Keratinocyte (primary cell): ENCODE results near the gene EFEMP1. TPM values are rescaled to one million over a fixed set of nuclear protein-coding genes. Genes with fewer than 3 reads are reported as not detected.

ENCODE experiments used
- DNase-seq: peaks from one replicate; pipeline ENCODE4 v3.0.0-alpha.2; 2011; ENCODE audit warnings: low read depth, missing footprints, low spot score
- FAIRE-seq: peaks from 2 replicates; lab custom pipeline; 2011; peaks lifted over from hg19 to GRCh38; lab: Jason Lieb, UNC
- H2AFZ ChIP-seq: 2 replicates; pipeline ENCODE4 v1.6.0; 2012; ENCODE audit warnings: low read length, control low read depth, inconsistent platforms; ENCODE audit not compliant: control insufficient read depth
- H3K27ac ChIP-seq: 2 replicates; pipeline ENCODE4 v1.5.1; 2011; ENCODE audit warnings: low read length; ENCODE audit not compliant: control insufficient read depth, insufficient read depth
- H3K27me3 ChIP-seq: 3 replicates; pipeline ENCODE4 v1.6.0; 2011; ENCODE audit warnings: low read length; ENCODE audit not compliant: control insufficient read depth, insufficient read depth; ENCODE audit errors: extremely low read depth
- H3K36me3 ChIP-seq, 2 experiments: 2 replicates in 1 of 2; 3 replicates in 1 of 2; pipeline ENCODE4 v1.5.1; 2011; ENCODE audit warnings: low read length in 2 of 2, mild to moderate bottlenecking in 1 of 2; ENCODE audit not compliant: control insufficient read depth in 2 of 2, insufficient read depth in 2 of 2; ENCODE audit errors: extremely low read depth in 1 of 2
- H3K4me1 ChIP-seq: 3 replicates; pipeline ENCODE4 v1.5.1; 2011; ENCODE audit warnings: low read length; ENCODE audit not compliant: control insufficient read depth, insufficient read depth; ENCODE audit errors: extremely low read depth
- H3K4me2 ChIP-seq: 3 replicates; pipeline ENCODE4 v1.6.0; 2011; ENCODE audit warnings: low read depth, low read length; ENCODE audit not compliant: control insufficient read depth, insufficient read depth; ENCODE audit errors: extremely low read depth
- H3K4me3 ChIP-seq, 3 experiments: fragments of 200-600 bp in 1 of 3; sonication (generic) in 1 of 3; 2 replicates in 2 of 3; 3 replicates in 1 of 3; pipeline ENCODE4 v1.5.1; 2011 to 2016; ENCODE audit warnings: low read length in 3 of 3, mild to moderate bottlenecking in 3 of 3, control low read depth in 2 of 3, inconsistent platforms in 1 of 3, low read depth in 1 of 3, mixed read lengths in 1 of 3, mixed run types in 1 of 3, moderate library complexity in 1 of 3; ENCODE audit not compliant: control insufficient read depth in 2 of 3, insufficient read depth in 2 of 3; ENCODE audit errors: extremely low read depth in 1 of 3
- H3K79me2 ChIP-seq: 2 replicates; pipeline ENCODE4 v1.6.0; 2012; ENCODE audit warnings: low read length; ENCODE audit not compliant: control insufficient read depth, insufficient read depth
- H3K9ac ChIP-seq: 3 replicates; pipeline ENCODE4 v1.6.0; 2011; ENCODE audit warnings: low read length; ENCODE audit not compliant: control insufficient read depth, insufficient read depth; ENCODE audit errors: extremely low read depth
- H3K9me1 ChIP-seq: 3 replicates; pipeline ENCODE4 v1.6.0; 2011; ENCODE audit warnings: low read length; ENCODE audit not compliant: control insufficient read depth, insufficient read depth; ENCODE audit errors: extremely low read depth
- H3K9me3 ChIP-seq: 2 replicates; pipeline ENCODE4 v1.5.1; 2012; ENCODE audit warnings: low read depth, low read length; ENCODE audit not compliant: control insufficient read depth
- H4K20me1 ChIP-seq: 3 replicates; pipeline ENCODE4 v1.6.0; 2011; ENCODE audit warnings: low read length; ENCODE audit not compliant: control insufficient read depth, insufficient read depth; ENCODE audit errors: extremely low read depth
- EZH2 ChIP-seq: IDR thresholded peaks from one replicate; pipeline ENCODE4 v1.6.1; 2012; ENCODE audit warnings: inconsistent platforms, mild to moderate bottlenecking, low read length, moderate library complexity
- dilution Hi-C: fragments of 300-500 bp; cut with MboI; formaldehyde crosslinking; loops from one replicate; pipeline ENCODE4 v1.7.0; 2020; ENCODE audit warnings: low sequenced_read_pairs; ENCODE audit not compliant: extremely low pct_ligation_motif_present
- polyA plus RNA-seq, 5 experiments: library from polyadenylated mRNA; depleted of rRNA in 3 of 5; stranded (reverse) in 3 of 5; stranded (forward) in 1 of 5; unstranded in 1 of 5; fragments of >200 nt; gene quantifications; 1 replicate in 1 of 5; 2 replicates in 3 of 5; 3 replicates in 1 of 5; pipeline versions ENCODE4 v1.2.1 to v1.2.3, GENCODE V29; 2011 to 2012; ENCODE audit warnings: missing spikeins in 2 of 5, low read depth in 1 of 5, low replicate concordance in 1 of 5
- TF ChIP-seq, protein P1 (sequence below), 3 experiments: IDR thresholded peaks in 1 of 3; conservative IDR thresholded peaks in 1 of 3; optimal IDR thresholded peaks in 1 of 3; 2 replicates in 2 of 3; 3 replicates in 1 of 3; pipeline versions ENCODE3 to v1.5.1; 2011; ENCODE audit warnings: low read length in 3 of 3, mild to moderate bottlenecking in 3 of 3, moderate library complexity in 2 of 3, control low read depth in 1 of 3, inconsistent platforms in 1 of 3; ENCODE audit not compliant: insufficient read depth in 2 of 3; ENCODE audit errors: extremely low read depth in 1 of 3

Gene EFEMP1
- polyA plus RNA-seq, 1 donor (not counting 4 experiments of a cell fraction or from before 2014, with no cell fraction given), result 234 TPM

GRCh38 chr2:55877087-55877436, 46.5 kb downstream of the EFEMP1 start:
- no peaks in the 10 kb centered on the region for H3K9me1 ChIP-seq
- DNase-seq, result no peak
- H3K4me2 ChIP-seq, result no peak overlapping the region
- no peak overlapping the region for H3K4me3 ChIP-seq
- H3K79me2 ChIP-seq, result no peaks in the 10 kb centered on the region
- no peaks in the 10 kb centered on the region for H3K27me3 ChIP-seq
- FAIRE-seq, result no peak
- no peak overlapping the region for H3K9ac ChIP-seq
- no peak overlapping the region for H3K27ac ChIP-seq
- H4K20me1 ChIP-seq, result no peaks in the 10 kb centered on the region
- H3K36me3 ChIP-seq, result peaks cover 13 to 19% of the 10 kb centered on the region in 2 experiments
- no peaks in the 10 kb centered on the region for H3K4me1 ChIP-seq
- H3K9me3 ChIP-seq, result no peaks in the 10 kb centered on the region
- TF ChIP-seq EZH2, result no peak
- TF ChIP-seq, protein P1, sequence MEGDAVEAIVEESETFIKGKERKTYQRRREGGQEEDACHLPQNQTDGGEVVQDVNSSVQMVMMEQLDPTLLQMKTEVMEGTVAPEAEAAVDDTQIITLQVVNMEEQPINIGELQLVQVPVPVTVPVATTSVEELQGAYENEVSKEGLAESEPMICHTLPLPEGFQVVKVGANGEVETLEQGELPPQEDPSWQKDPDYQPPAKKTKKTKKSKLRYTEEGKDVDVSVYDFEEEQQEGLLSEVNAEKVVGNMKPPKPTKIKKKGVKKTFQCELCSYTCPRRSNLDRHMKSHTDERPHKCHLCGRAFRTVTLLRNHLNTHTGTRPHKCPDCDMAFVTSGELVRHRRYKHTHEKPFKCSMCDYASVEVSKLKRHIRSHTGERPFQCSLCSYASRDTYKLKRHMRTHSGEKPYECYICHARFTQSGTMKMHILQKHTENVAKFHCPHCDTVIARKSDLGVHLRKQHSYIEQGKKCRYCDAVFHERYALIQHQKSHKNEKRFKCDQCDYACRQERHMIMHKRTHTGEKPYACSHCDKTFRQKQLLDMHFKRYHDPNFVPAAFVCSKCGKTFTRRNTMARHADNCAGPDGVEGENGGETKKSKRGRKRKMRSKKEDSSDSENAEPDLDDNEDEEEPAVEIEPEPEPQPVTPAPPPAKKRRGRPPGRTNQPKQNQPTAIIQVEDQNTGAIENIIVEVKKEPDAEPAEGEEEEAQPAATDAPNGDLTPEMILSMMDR (optimal IDR thresholded peaks at IDR 0.05 in 1 of 3, IDR thresholded peaks at IDR 0.05 in 1 of 3, conservative IDR thresholded peaks at IDR 0.05 in 1 of 3; ENCODE audit: extremely low read depth in 1 of 3, insufficient read depth in 2 of 3, low read length in 3 of 3), result no peak
- no peak overlapping the region for H2AFZ ChIP-seq
- dilution Hi-C loops, result no loop called here

GRCh38 chr2:55876429-55877086, 47.0 kb downstream of the EFEMP1 start:
- no peak overlapping the region for H2AFZ ChIP-seq
- FAIRE-seq (no peak), DNase-seq (no peak)
- no peaks in the 10 kb centered on the region for H3K9me3 ChIP-seq
- H3K79me2 ChIP-seq, result no peaks in the 10 kb centered on the region
- H3K36me3 ChIP-seq, result peaks cover 13 to 16% of the 10 kb centered on the region in 2 experiments
- no peaks in the 10 kb centered on the region for H4K20me1 ChIP-seq
- no peaks in the 10 kb centered on the region for H3K9me1 ChIP-seq
- no peak overlapping the region for H3K27ac ChIP-seq
- TF ChIP-seq EZH2, result no peak
- TF ChIP-seq, protein P1 (optimal IDR thresholded peaks at IDR 0.05 in 1 of 3, IDR thresholded peaks at IDR 0.05 in 1 of 3, conservative IDR thresholded peaks at IDR 0.05 in 1 of 3; ENCODE audit: extremely low read depth in 1 of 3, insufficient read depth in 2 of 3, low read length in 3 of 3), result no peak
- dilution Hi-C loops, result no loop called here
- H3K27me3 ChIP-seq, result no peaks in the 10 kb centered on the region
- no peaks in the 10 kb centered on the region for H3K4me1 ChIP-seq
- no peak overlapping the region for H3K4me2 ChIP-seq
- no peak overlapping the region for H3K4me3 ChIP-seq
- no peak overlapping the region for H3K9ac ChIP-seq
